ENCODE measurements around the gene ZNF286A. TPM values are rescaled to one million over a fixed set of nuclear protein-coding genes. Genes with fewer than 3 reads are reported as not detected.
"Not testable (repeated sequence)": the region's sequence is repeated elsewhere in the genome, so short reads cannot be mapped to it uniquely, and the experiment has no call there.

ZNF286A gene
- 10 to 100 TPM; 36.5 to 42.8 (median 41.3) TPM for polyA plus RNA-seq (ENCODE audit: insufficient read length in 4 of 4)

GRCh38 chr17:15699413-15699924 is at the start of gene ZNF286A:
Gene ZNF286A, plus strand, starts transcription at chr17:15699752. Its CDS starts 578 bp downstream, at chr17:15700330.
- DNase-seq (ENCODE audit: low read depth in 4 of 4, low spot score in 3 of 4): peak; percentile 93 to 99 (median 97)

GRCh38 chr17:15649861-15650421 is 49.6 kb upstream of the ZNF286A start:
- DNase-seq (ENCODE audit: low read depth in 4 of 4, low spot score in 3 of 4): no peak

- DNase-seq (ENCODE audit: low read depth in 4 of 4, low spot score in 3 of 4): no peak
These were observed 48.6 kb upstream of the ZNF286A start for GRCh38 chr17:15650741-15651582.

GRCh38 chr17:15651583-15652110 is 47.9 kb upstream of the ZNF286A start:
- DNase-seq (ENCODE audit: low read depth in 4 of 4, low spot score in 3 of 4): peak; percentile 78 to 89 (median 85)

- DNase-seq (ENCODE audit: low read depth in 4 of 4, low spot score in 3 of 4): no peak
These were observed 46.6 kb upstream of the ZNF286A start for GRCh38 chr17:15652960-15653359.

GRCh38 chr17:15654401-15654800 is 45.2 kb upstream of the ZNF286A start:
- DNase-seq (ENCODE audit: low read depth in 4 of 4, low spot score in 3 of 4): not testable (repeated sequence)

- DNase-seq (ENCODE audit: low read depth in 4 of 4, low spot score in 3 of 4): no peak
These were observed 44.5 kb upstream of the ZNF286A start for GRCh38 chr17:15654886-15655561.

- DNase-seq (ENCODE audit: low read depth in 4 of 4, low spot score in 3 of 4): no peak
These were observed 41.7 kb upstream of the ZNF286A start for GRCh38 chr17:15657868-15658267.

GRCh38 chr17:15658296-15658695 is 41.3 kb upstream of the ZNF286A start:
- no peak for DNase-seq (ENCODE audit: low read depth in 4 of 4, low spot score in 3 of 4)

GRCh38 chr17:15659236-15659635 is 40.3 kb upstream of the ZNF286A start:
- DNase-seq (ENCODE audit: low read depth in 4 of 4, low spot score in 3 of 4): no peak

- no peak for DNase-seq (ENCODE audit: low read depth in 4 of 4, low spot score in 3 of 4)
These were observed 39.9 kb upstream of the ZNF286A start for GRCh38 chr17:15659663-15660062.

GRCh38 chr17:15660077-15660476 is 39.5 kb upstream of the ZNF286A start:
- DNase-seq (ENCODE audit: low read depth in 4 of 4, low spot score in 3 of 4): no peak

- no peak for DNase-seq (ENCODE audit: low read depth in 4 of 4, low spot score in 3 of 4)
These were observed 36.9 kb upstream of the ZNF286A start for GRCh38 chr17:15662681-15663080.

GRCh38 chr17:15663176-15663575 is 36.4 kb upstream of the ZNF286A start:
- DNase-seq (ENCODE audit: low read depth in 4 of 4, low spot score in 3 of 4): no peak

- no peak for DNase-seq (ENCODE audit: low read depth in 4 of 4, low spot score in 3 of 4)
These were observed 35.9 kb upstream of the ZNF286A start for GRCh38 chr17:15663691-15664090.

- not testable (repeated sequence) for DNase-seq (ENCODE audit: low read depth in 4 of 4, low spot score in 3 of 4)
These were observed 30.0 kb upstream of the ZNF286A start for GRCh38 chr17:15669526-15669925.

GRCh38 chr17:15674640-15675039 is 24.9 kb upstream of the ZNF286A start:
- not testable (repeated sequence) for DNase-seq (ENCODE audit: low read depth in 4 of 4, low spot score in 3 of 4)

- not testable (repeated sequence) for DNase-seq (ENCODE audit: low read depth in 4 of 4, low spot score in 3 of 4)
These were observed 23.6 kb upstream of the ZNF286A start for GRCh38 chr17:15675991-15676390.

GRCh38 chr17:15683135-15683534 is 16.4 kb upstream of the ZNF286A start:
- not testable (repeated sequence) for DNase-seq (ENCODE audit: low read depth in 4 of 4, low spot score in 3 of 4)

GRCh38 chr17:15683824-15684478 is 15.6 kb upstream of the ZNF286A start, which contains the start of gene TRIM16:
Gene TRIM16, minus strand, starts transcription at chr17:15684311. Its CDS starts 32,702 bp downstream, at chr17:15651609.
- DNase-seq (ENCODE audit: low read depth in 4 of 4, low spot score in 3 of 4): peak in 3 of 4 donors; percentile 40 to 50 (median 47)

All from right renal pelvis (tissue), 4 donors.